Calu3 (cell line): ENCODE measurements around the gene RAP1GAP2. TPM values are rescaled to one million over a fixed set of nuclear protein-coding genes. Genes with fewer than 3 reads are reported as not detected.

Experiments
- BruUV-seq: library from RNA; stranded (reverse); fragments of 400-500 nt; replicated peaks from 2 replicates; lab custom pipeline; 2021; lab: Mats Ljungman, UMichigan
- CTCF ChIA-PET: fragments of 300-600 bp; sonication (Branson Sonifier 250); formaldehyde crosslinking; loops from one replicate; lab custom pipeline; 2022; ENCODE audit warnings: antibody characterized with exemption; lab: Charles Lee
- DNase-seq: peaks from one replicate; pipeline ENCODE4 v3.0.0; 2022
- H3K27ac Mint-ChIP-seq: one replicate; pipeline ENCODE4 v1.8.0; 2022; ENCODE audit warnings: mixed read lengths; ENCODE audit not compliant: unreplicated experiment
- H3K27me3 Mint-ChIP-seq: one replicate; pipeline ENCODE4 v1.8.0; 2022; ENCODE audit warnings: mixed read lengths; ENCODE audit not compliant: unreplicated experiment
- H3K36me3 Mint-ChIP-seq: one replicate; pipeline ENCODE4 v1.8.0; 2022; ENCODE audit warnings: mild to moderate bottlenecking, moderate library complexity, mixed read lengths; ENCODE audit not compliant: insufficient read depth, unreplicated experiment
- H3K4me1 Mint-ChIP-seq: one replicate; pipeline ENCODE4 v1.8.0; 2022; ENCODE audit warnings: mild to moderate bottlenecking, low read depth, mixed read lengths; ENCODE audit not compliant: unreplicated experiment
- H3K4me3 Mint-ChIP-seq: one replicate; pipeline ENCODE4 v1.8.0; 2022; ENCODE audit warnings: mild to moderate bottlenecking, low read depth, moderate library complexity, mixed read lengths; ENCODE audit not compliant: unreplicated experiment
- H3K9me3 Mint-ChIP-seq: one replicate; pipeline ENCODE4 v1.8.0; 2022; ENCODE audit warnings: low read depth, mixed read lengths; ENCODE audit not compliant: unreplicated experiment
- CTCF ChIP-seq: fragments of 200-600 bp; IDR thresholded peaks from one replicate; pipeline ENCODE4 v1.8.0; 2022; ENCODE audit warnings: antibody characterized with exemption; ENCODE audit not compliant: unreplicated experiment
- intact Hi-C: fragments of 100-400 bp; cut with micrococcal nuclease; formaldehyde crosslinking; loops from one replicate; pipeline ENCODE4 v1.10.0; 2022; ENCODE audit not compliant: unreplicated experiment
- total RNA-seq: library from RNA; stranded (reverse); gene quantifications from 2 replicates; pipeline ENCODE4 v1.2.3, GENCODE V29; 2022

RAP1GAP2 gene
- total RNA-seq, 1 experiment from 2014 or later: 38.4 TPM

GRCh38 chr17:2964028-2964356 is 167.8 kb downstream of the RAP1GAP2 start:
- DNase-seq: no peak
- no peak for TF ChIP-seq CTCF
- CTCF ChIA-PET: no interaction called here
- Mint-ChIP-seq H3K4me1 (peaks cover 20% of the 10 kb centered on the region), H3K4me3 (no peak overlapping the region), H3K9me3 (no peaks in the 10 kb centered on the region), H3K27me3 (no peaks in the 10 kb centered on the region), H3K27ac (no peak overlapping the region), H3K36me3 (peaks cover 32% of the 10 kb centered on the region)
- BruUV-seq: no TSS peak
- intact Hi-C loops: no loop called here

GRCh38 chr17:2964370-2964769 is 168.1 kb downstream of the RAP1GAP2 start:
- H3K4me1 Mint-ChIP-seq: peaks cover 16% of the 10 kb centered on the region
- no peaks in the 10 kb centered on the region for H3K27me3 Mint-ChIP-seq
- TF ChIP-seq CTCF: no peak
- intact Hi-C loops: no loop called here
- CTCF ChIA-PET: no interaction called here
- peaks cover 28% of the 10 kb centered on the region for H3K36me3 Mint-ChIP-seq
- H3K9me3 Mint-ChIP-seq: no peaks in the 10 kb centered on the region
- H3K4me3 Mint-ChIP-seq: no peak overlapping the region
- no TSS peak for BruUV-seq
- H3K27ac Mint-ChIP-seq: no peak overlapping the region
- no peak for DNase-seq

GRCh38 chr17:2964831-2965230 is 168.6 kb downstream of the RAP1GAP2 start:
- H3K36me3 Mint-ChIP-seq: peaks cover 28% of the 10 kb centered on the region
- H3K9me3 Mint-ChIP-seq: no peaks in the 10 kb centered on the region
- no peak for DNase-seq
- no peak overlapping the region for H3K4me3 Mint-ChIP-seq
- H3K27ac Mint-ChIP-seq: no peak overlapping the region
- CTCF ChIA-PET: no interaction called here
- BruUV-seq: no TSS peak
- intact Hi-C loops: no loop called here
- H3K4me1 Mint-ChIP-seq: peaks cover 15% of the 10 kb centered on the region
- TF ChIP-seq CTCF: no peak
- H3K27me3 Mint-ChIP-seq: no peaks in the 10 kb centered on the region

GRCh38 chr17:2965621-2966595 is 169.7 kb downstream of the RAP1GAP2 start:
- BruUV-seq: no TSS peak
- intact Hi-C loops: no loop called here

More at GRCh38 chr17:2965621-2966595, 169.7 kb downstream of the RAP1GAP2 start:
- H3K9me3 Mint-ChIP-seq: no peaks in the 10 kb centered on the region
- peak; percentile 75 for DNase-seq
- peaks cover 19% of the 10 kb centered on the region for H3K36me3 Mint-ChIP-seq
- no peaks in the 10 kb centered on the region for H3K27me3 Mint-ChIP-seq
- CTCF ChIA-PET: interaction anchor here (0.6 kb wide), 1 partner anchor 14 kb away, joined by 3 read pairs; no protein-coding TSS in a partner anchor
- H3K4me3 Mint-ChIP-seq: peak overlapping the region; percentile 25
- peaks cover 15% of the 10 kb centered on the region for H3K4me1 Mint-ChIP-seq
- no peak for TF ChIP-seq CTCF
- H3K27ac Mint-ChIP-seq: peak overlapping the region; percentile 43
